K562 (cell line): ENCODE measurements around the gene OR8B8.

ENCODE experiments used
- CEBPG ChIP-seq, 3 experiments: fragments of 200-800 bp in 1 of 3; sonication (Bioruptor generic) in 1 of 3; sonication (generic) in 1 of 3; formaldehyde crosslinking in 1 of 3; IDR thresholded peaks in 2 of 3; conservative IDR thresholded peaks in 1 of 3; 2 replicates each; pipeline versions ENCODE4 v1.6.1 to v1.8.0; 2016 to 2022; ENCODE audit warnings: missing compliant biosample characterization in 2 of 3, missing genetic modification characterization in 2 of 3, mild to moderate bottlenecking in 1 of 3, missing genetic modification reagents in 1 of 3
- CTCF ChIP-seq, 3 experiments: IDR thresholded peaks in 2 of 3; conservative IDR thresholded peaks in 1 of 3; 2 replicates each; pipeline ENCODE4 v1.5.1; 2011 to 2012; ENCODE audit warnings: low read length in 3 of 3, mild to moderate bottlenecking in 3 of 3, control low read depth in 2 of 3, improper control_type of control experiment in 1 of 3, inconsistent platforms in 1 of 3, low read depth in 1 of 3, mixed read lengths in 1 of 3, moderate library complexity in 1 of 3; ENCODE audit not compliant: insufficient read depth in 2 of 3
- ELF2 ChIP-seq: fragments of 250-450 bp; sonication (Bioruptor Pico); IDR thresholded peaks from 2 replicates; pipeline ENCODE4 v1.5.0; 2021; ENCODE audit warnings: mild to moderate bottlenecking
- EWSR1 ChIP-seq: fragments of 450-650 bp; IDR thresholded peaks from 2 replicates; pipeline ENCODE4 v1.6.1; 2018; ENCODE audit warnings: borderline replicate concordance, mild to moderate bottlenecking, low read depth, moderate library complexity; ENCODE audit not compliant: partially characterized antibody
- GABPA ChIP-seq: fragments of 200-800 bp; sonication (Bioruptor generic); conservative IDR thresholded peaks from 2 replicates; pipeline ENCODE4 v1.6.1; 2016; ENCODE audit warnings: low read depth, missing genetic modification characterization, missing compliant biosample characterization
- JUNB ChIP-seq: fragments of 450-650 bp; formaldehyde crosslinking; conservative IDR thresholded peaks from 2 replicates; pipeline ENCODE4 v1.4.0; 2020; ENCODE audit warnings: mild to moderate bottlenecking
- POLR2A ChIP-seq: fragments of 450-650 bp; conservative IDR thresholded peaks from 2 replicates; pipeline ENCODE4 v1.6.1; 2016
- RAD21 ChIP-seq, 2 experiments: fragments of 250-450 bp in 1 of 2; fragments of 450-650 bp in 1 of 2; sonication (Bioruptor Pico) in 1 of 2; formaldehyde crosslinking in 1 of 2; IDR thresholded peaks in 1 of 2; conservative IDR thresholded peaks in 1 of 2; 2 replicates each; pipeline versions ENCODE4 v1.4.0 to v1.8.0; 2020 to 2022; ENCODE audit warnings: mild to moderate bottlenecking in 2 of 2, moderate library complexity in 1 of 2
- SMARCC2 ChIP-seq: fragments of 450-650 bp; IDR thresholded peaks from 2 replicates; pipeline ENCODE4 v1.6.1; 2017; ENCODE audit warnings: antibody characterized with exemption, moderate library complexity, mild to moderate bottlenecking, low read depth
- TBP ChIP-seq: optimal IDR thresholded peaks from 2 replicates; pipeline ENCODE3; 2011; ENCODE audit warnings: low read depth, low read length, improper control_type of control experiment
- ZBTB8A ChIP-seq: fragments of 450-650 bp; IDR thresholded peaks from 2 replicates; pipeline ENCODE4 v1.6.1; 2018; ENCODE audit warnings: mild to moderate bottlenecking, moderate library complexity; ENCODE audit not compliant: partially characterized antibody
- ZNF232 ChIP-seq: sonication (generic); formaldehyde crosslinking; IDR thresholded peaks from 2 replicates; pipeline ENCODE4 v1.8.0; 2022; ENCODE audit warnings: mild to moderate bottlenecking, missing genetic modification reagents
- ZNF764 ChIP-seq: fragments of 250-450 bp; sonication (Bioruptor Pico); IDR thresholded peaks from 2 replicates; pipeline ENCODE4 v1.4.0; 2020; ENCODE audit warnings: low read depth, mild to moderate bottlenecking, moderate library complexity

- TF ChIP-seq POLR2A = no peak
- no peak for TF ChIP-seq ELF2 (CRISPR knock-in tag)
- no peak for TF ChIP-seq CTCF (IDR thresholded peaks at IDR 0.05 in 2 of 3, conservative IDR thresholded peaks at IDR 0.05 in 1 of 3; ENCODE audit: insufficient read depth in 2 of 3, low read depth in 1 of 3, low read length in 3 of 3)
- TF ChIP-seq SMARCC2 = no peak
- no peak for TF ChIP-seq RAD21 (CRISPR knock-in tag; conservative IDR thresholded peaks at IDR 0.05 in 1 of 2, IDR thresholded peaks at IDR 0.05 in 1 of 2)
- TF ChIP-seq CEBPG (CRISPR knock-in tag; IDR thresholded peaks at IDR 0.05) = no peak
- TF ChIP-seq CEBPG (tag; conservative IDR thresholded peaks at IDR 0.05 in 1 of 2, IDR thresholded peaks at IDR 0.05 in 1 of 2) = no peak
- TF ChIP-seq GABPA = no peak
- no peak for TF ChIP-seq ZBTB8A
- no peak for TF ChIP-seq TBP
- TF ChIP-seq JUNB = no peak
- TF ChIP-seq ZNF764 (CRISPR knock-in tag) = no peak
- TF ChIP-seq EWSR1 = no peak
- TF ChIP-seq ZNF232 (CRISPR knock-in tag) = no peak
These were observed 46.6 kb downstream of the OR8B8 start, which contains the start of gene OR8B3 for GRCh38 chr11:124398924-124399323.
